Esophagus (tissue), 2 donors: Measurements from ENCODE around the gene GTPBP3. TPM values are rescaled to one million over a fixed set of nuclear protein-coding genes. Genes with fewer than 3 reads are reported as not detected.

Experiments used
- H3K27ac ChIP-seq, 2 donors: one replicate each; pipeline ENCODE4 v1.5.1; 2013; ENCODE audit warnings: low read depth in 2 of 2, mild to moderate bottlenecking in 2 of 2, inconsistent platforms in 1 of 2, low read length in 1 of 2, moderate library complexity in 1 of 2
- H3K27me3 ChIP-seq, 2 donors: one replicate each; pipeline ENCODE4 v1.6.1; 2013; ENCODE audit warnings: low read length in 2 of 2, control low read depth in 1 of 2, mild to moderate bottlenecking in 1 of 2; ENCODE audit not compliant: insufficient read depth in 2 of 2, control insufficient read depth in 1 of 2
- H3K36me3 ChIP-seq, 2 donors: one replicate each; pipeline ENCODE4 v1.6.1; 2013; ENCODE audit warnings: low read length in 1 of 2; ENCODE audit not compliant: control insufficient read depth in 2 of 2, insufficient read depth in 2 of 2
- H3K4me1 ChIP-seq, 2 donors: one replicate each; pipeline ENCODE4 v1.6.1; 2013; ENCODE audit warnings: low read length in 1 of 2; ENCODE audit not compliant: control insufficient read depth in 2 of 2, insufficient read depth in 2 of 2
- H3K4me3 ChIP-seq, 2 donors: one replicate each; pipeline ENCODE4 v1.5.1; 2013; ENCODE audit warnings: low read length in 2 of 2, mild to moderate bottlenecking in 2 of 2, low read depth in 1 of 2, moderate library complexity in 1 of 2
- H3K9me3 ChIP-seq, 2 donors: one replicate each; pipeline ENCODE4 v1.6.1; 2013; ENCODE audit warnings: mild to moderate bottlenecking in 2 of 2, low read depth in 1 of 2, low read length in 1 of 2, moderate library complexity in 1 of 2; ENCODE audit not compliant: control insufficient read depth in 2 of 2, insufficient read depth in 1 of 2
- WGBS, 2 donors: extraction: QIAGEN DNeasy Blood & Tissue Kit; methylation state at CpG; one replicate each; pipeline ENCODE4 v1.1.7; 2013; 5-methylcytosine and 5-hydroxymethylcytosine counted together
- polyA plus RNA-seq, 2 donors: library from polyadenylated mRNA; stranded (reverse); fragments of 200-250 nt; gene quantifications; one replicate each; pipeline ENCODE4 v1.2.3, GENCODE V29; 2013
- donor health status: healthy with polysubstance abuse.
- donor health status: Bipolar disorder and iron deficiency.

GTPBP3 gene
- polyA plus RNA-seq, 2 donors = 13.5 to 20.2 TPM

DNA sequence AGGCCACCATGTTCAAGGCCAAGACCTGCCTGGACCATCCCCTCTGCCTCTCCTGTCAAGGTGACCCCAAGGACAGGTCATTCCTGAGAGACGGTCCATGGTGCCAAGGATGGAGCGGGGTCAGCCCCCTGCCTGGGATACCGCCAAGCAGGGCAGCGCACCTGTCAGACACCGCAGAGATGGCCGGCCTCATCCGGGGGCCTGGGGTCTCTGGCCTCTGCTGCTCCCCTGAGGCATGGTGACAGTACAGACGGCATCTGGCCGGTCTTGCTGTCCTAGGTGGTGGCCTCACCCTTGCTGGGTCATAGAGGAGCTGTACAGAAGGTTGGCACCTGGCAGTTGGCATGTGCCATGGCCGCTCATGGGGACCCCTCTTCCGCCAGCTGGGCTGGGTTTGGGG is 16.9 kb upstream of the GTPBP3 start:
- H3K36me3 ChIP-seq = peaks cover 9 to 39% of the 10 kb centered on the region in 2 donors
- no peaks in the 10 kb centered on the region for H3K27me3 ChIP-seq
- no peak overlapping the region for H3K4me3 ChIP-seq
- no peak overlapping the region for H3K27ac ChIP-seq
- peaks cover 0 to 3% of the 10 kb centered on the region in 2 donors for H3K9me3 ChIP-seq
- WGBS, 2 donors = 79 to 89% methylated on average over 11 of the region's 11 CpGs
- no peaks in the 10 kb centered on the region for H3K4me1 ChIP-seq

DNA sequence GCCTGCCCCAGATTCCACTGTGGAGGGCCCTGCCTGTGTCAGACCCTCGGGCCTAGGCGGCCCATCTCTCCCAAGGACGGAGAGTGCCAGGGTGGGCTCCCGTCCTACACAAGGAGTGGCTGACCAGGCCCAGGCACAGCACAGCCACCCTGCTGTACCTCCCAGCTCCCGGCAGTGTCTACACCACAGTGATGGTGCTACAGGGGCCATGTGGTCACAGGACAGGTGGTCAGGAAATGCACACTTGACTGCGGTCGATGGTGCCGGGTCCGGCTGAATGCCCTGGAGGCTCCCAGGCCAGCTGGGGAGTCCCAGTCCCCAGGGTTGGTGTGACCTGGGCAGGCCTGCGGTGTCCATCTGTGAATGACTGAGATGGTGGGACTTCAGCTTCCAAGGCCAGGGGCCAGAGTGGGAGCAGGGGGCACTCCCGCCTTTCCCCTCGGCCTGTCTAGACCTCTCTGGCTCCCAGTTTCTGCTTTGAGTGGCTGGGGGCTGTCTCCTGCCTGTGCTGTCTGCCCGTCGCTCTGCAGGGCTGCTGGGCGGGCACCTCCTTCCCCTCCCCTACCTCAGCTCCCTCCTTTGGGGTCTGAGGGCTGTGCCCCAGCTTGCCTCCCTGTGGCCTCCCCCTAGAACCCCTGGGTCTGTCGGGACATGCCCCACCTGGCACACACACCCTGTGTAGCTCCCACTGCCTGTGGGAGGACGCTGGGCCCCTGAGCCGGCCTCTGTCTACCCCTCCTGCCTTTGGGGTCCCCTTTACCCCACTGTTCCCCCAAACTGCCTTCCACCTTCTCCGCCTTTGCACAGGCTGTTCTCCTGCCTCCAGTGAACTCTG is 15.5 kb upstream of the GTPBP3 start:
- peaks cover 5 to 31% of the 10 kb centered on the region in 2 donors for H3K36me3 ChIP-seq
- no peak overlapping the region for H3K4me3 ChIP-seq
- no peak overlapping the region for H3K27ac ChIP-seq
- no peaks in the 10 kb centered on the region for H3K4me1 ChIP-seq
- H3K9me3 ChIP-seq = no peaks in the 10 kb centered on the region
- no peaks in the 10 kb centered on the region for H3K27me3 ChIP-seq
- WGBS, 2 donors = 82 to 85% methylated on average over 19 of the region's 19 CpGs

DNA sequence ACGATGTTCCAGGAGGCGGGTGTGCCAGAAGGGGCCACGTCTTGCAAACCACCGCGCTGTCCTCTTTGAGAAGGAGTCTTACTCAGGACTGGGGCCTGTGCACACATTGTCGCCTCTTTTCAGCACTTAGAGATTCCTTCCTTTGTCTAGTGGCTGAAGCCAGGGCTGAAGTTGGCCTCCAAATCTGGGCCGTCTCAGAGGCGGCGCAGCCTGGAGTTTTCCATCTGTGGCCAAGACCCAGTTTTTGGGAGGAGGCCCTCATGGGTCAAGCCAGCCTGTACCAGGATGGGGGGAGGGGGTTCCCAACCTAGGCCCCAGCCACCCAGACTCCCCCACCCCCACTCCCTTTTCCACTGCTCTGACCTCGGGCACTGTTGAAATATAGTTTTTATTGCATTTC is 14.5 kb upstream of the GTPBP3 start:
- Histone ChIP-seq H3K4me3 (no peak overlapping the region), H3K27me3 (no peaks in the 10 kb centered on the region), H3K9me3 (no peaks in the 10 kb centered on the region), H3K4me1 (no peaks in the 10 kb centered on the region), H3K36me3 (peaks cover 5 to 31% of the 10 kb centered on the region in 2 donors), H3K27ac (no peak overlapping the region)
- 70 to 78% methylated on average over 10 of the region's 10 CpGs for WGBS, 2 donors

DNA sequence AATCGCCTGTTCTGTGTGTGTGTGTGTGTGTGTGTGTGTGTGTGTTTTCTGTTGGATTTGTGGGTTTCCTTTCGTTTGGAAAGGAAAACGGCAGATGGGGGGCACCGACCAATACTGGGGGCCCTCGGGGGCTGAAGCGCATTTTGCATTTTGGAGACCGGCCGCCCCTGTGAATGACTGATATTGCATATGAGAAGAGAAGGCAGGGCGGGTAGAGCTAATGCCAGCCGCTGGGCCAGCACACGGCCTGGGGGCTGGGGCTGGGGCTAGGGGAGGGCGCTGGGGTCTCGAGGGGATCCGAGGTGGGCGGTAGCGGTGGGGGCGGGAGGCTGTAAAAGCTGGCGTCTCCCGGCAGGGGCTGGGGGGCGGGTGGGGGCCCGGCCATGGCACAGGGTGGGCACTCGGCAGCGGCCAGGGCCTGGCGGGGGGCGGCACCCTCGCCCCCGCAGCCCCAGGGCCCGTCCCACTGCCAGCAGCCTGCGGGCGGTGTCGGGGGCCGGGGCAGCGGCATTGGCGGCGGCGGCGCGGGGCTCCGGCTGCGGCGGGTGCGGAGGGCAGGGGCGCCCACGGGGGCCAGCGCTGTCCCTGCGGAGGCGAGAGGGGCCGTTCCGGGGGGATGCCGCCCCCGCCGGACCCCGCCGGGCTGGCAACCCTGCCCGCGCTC is 13.9 kb upstream of the GTPBP3 start:
- no peaks in the 10 kb centered on the region for H3K4me1 ChIP-seq
- peaks cover 5 to 31% of the 10 kb centered on the region in 2 donors for H3K36me3 ChIP-seq
- no peaks in the 10 kb centered on the region for H3K27me3 ChIP-seq
- H3K4me3 ChIP-seq = no peak overlapping the region
- WGBS, 2 donors = 42 to 44% methylated on average over 44 to 56 of the region's 56 CpGs
- no peak overlapping the region for H3K27ac ChIP-seq
- H3K9me3 ChIP-seq = no peaks in the 10 kb centered on the region

DNA sequence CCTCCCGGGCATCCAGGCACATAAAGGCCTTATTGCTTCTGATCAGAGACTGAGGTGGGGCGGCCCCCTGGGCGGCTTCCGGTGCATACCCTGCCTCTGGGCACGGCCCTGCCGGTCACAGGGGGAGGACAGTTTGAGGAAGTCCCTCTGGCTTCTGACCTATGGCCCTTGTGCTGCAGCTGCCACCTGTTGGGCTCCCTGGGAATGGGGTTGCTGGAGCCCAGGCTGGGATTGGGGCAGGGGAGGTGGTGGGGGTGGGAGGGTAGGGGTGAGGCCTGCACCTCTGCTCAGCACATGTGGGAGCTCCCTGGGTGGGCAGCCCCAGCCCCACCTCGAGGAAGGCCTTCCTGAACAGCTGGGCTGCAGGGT is 13.4 kb upstream of the GTPBP3 start:
- H3K4me1 ChIP-seq = peaks cover 2 to 4% of the 10 kb centered on the region in 2 donors
- H3K36me3 ChIP-seq = peaks cover 5 to 30% of the 10 kb centered on the region in 2 donors
- H3K27me3 ChIP-seq = no peaks in the 10 kb centered on the region
- H3K27ac ChIP-seq = no peak overlapping the region
- no peak overlapping the region for H3K4me3 ChIP-seq
- 30 to 33% methylated on average over 5 to 7 of the region's 7 CpGs for WGBS, 2 donors
- H3K9me3 ChIP-seq = no peaks in the 10 kb centered on the region

DNA sequence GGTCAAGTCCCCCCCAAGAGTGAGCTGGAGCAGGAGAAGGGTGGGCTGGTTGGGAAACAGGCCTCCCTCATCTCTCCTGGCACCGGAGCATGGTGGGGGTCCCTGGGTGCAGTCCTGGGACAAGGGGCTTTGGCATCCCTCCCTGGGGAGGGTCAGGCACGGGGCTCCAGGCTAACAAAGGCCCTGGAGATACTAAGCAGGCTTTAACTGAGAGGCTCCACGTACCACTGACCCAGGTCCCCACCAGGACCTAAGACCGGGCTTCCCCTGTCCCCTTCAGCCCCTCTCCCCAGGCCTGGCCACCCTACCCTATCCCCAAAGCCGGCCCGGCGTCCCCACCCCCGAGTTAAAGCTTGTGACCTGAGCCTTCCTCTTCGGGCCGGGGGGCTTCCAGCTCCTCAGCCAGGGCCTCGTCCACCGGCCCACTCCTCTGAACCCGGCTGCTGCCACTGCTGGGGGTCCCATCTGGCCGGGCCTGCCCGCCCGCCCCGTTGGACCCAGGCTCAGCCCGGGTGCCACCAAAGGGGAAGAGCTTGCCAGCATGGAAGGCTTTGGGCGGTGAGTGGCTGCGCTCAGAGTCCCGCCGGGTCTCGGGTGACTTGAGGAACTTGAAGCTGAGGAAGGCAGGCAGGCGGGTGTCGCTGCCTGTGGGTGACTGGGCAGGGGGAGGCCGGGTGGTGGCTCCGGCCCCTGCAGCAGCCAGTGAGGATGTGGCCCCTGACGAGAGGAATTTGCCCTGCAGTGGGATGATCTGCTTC is 12.8 kb upstream of the GTPBP3 start:
- Histone ChIP-seq H3K27ac (no peak overlapping the region), H3K4me1 (peaks cover 5 to 7% of the 10 kb centered on the region in 2 donors), H3K27me3 (no peaks in the 10 kb centered on the region), H3K36me3 (peaks cover 5 to 27% of the 10 kb centered on the region in 2 donors), H3K9me3 (no peaks in the 10 kb centered on the region), H3K4me3 (no peak overlapping the region)
- 90 to 91% methylated on average over 28 of the region's 28 CpGs for WGBS, 2 donors

DNA sequence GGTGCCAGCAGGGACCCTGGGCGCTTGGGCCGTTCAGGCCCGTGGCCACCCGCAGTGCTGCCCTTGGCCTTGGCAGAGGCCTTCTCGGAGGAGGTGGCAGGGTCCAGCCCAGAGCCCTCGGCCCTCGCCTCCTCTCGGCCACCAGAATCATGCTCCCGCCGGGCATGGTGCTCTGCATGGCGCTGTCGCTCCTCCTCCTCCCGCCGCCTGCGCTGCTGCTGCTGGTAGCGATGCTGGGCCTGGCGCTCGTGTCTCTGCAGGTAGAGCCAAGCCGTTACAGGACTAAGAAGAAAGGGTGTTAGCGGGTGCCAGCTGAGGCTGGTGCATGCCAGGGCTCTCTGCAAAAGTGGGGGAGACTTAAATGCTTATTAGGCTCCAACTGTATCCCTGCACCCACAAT is 12.2 kb upstream of the GTPBP3 start:
- WGBS, 2 donors = 93 to 94% methylated on average over 13 to 20 of the region's 20 CpGs
- H3K27me3 ChIP-seq = peaks cover 0 to 4% of the 10 kb centered on the region in 2 donors
- no peak overlapping the region for H3K27ac ChIP-seq
- H3K4me3 ChIP-seq = no peak overlapping the region
- peaks cover 4 to 25% of the 10 kb centered on the region in 2 donors for H3K36me3 ChIP-seq
- H3K4me1 ChIP-seq = peaks cover 5 to 10% of the 10 kb centered on the region in 2 donors
- peaks cover 0 to 2% of the 10 kb centered on the region in 2 donors for H3K9me3 ChIP-seq

DNA sequence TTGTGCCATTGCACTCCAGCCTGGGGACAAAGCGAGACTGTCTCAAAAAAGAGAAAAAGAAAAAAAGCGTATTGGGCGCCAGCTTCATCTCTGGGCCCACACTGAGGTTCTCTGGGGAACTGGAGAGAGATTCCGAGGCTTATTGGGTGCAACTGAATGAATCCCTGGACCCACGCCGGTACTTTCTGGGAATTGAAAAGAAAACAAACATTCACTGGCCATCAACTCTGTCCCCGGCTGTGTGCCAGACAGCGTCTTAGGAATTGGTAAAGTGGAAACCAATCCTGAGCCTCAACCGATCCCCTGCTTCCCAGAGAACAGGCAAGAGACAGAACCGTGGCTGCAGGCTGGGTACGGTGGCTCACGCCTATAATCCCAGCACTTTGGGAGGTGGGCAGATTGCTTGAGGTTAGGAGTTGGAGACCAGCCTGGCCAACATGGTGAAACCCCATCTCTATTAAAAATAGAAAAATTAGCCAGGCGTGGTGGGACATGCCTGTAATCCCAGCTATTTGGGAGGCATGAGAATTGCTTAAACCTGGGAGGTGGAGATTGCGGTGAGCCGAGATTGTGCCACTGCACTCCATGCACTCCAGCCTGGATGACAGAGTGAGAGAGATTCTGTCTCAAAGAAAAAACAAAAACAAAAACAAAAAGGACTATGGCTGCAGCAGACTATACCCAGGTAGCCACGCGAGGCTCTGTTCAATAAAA is 11.3 kb upstream of the GTPBP3 start:
- peaks cover 0 to 4% of the 10 kb centered on the region in 2 donors for H3K9me3 ChIP-seq
- H3K4me3 ChIP-seq = no peak overlapping the region
- H3K27ac ChIP-seq = peak overlapping the region in 1 of 2 donors; percentile 21
- peaks cover 0 to 4% of the 10 kb centered on the region in 2 donors for H3K27me3 ChIP-seq
- H3K36me3 ChIP-seq = peaks cover 0 to 22% of the 10 kb centered on the region in 2 donors
- 69 to 74% methylated on average over 17 of the region's 17 CpGs for WGBS, 2 donors
- H3K4me1 ChIP-seq = peaks cover 5 to 11% of the 10 kb centered on the region in 2 donors

DNA sequence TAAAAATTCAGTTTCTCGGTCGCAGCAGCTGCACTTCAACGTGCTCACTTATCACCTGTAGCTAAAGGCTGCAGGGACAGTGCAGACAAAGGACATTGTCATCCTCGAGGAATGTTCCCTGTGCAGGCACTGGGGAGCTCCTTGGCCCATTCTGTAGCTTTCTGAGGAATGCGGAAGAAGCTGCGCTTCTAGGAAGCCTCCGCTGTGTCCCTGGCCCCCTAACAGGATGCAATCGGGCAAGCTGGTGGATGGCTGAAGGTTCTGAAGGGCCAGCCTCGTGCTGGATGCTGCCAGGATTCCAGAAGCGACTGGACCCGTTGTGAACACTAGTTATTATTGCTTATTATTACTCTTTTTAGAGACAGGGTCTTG is 10.8 kb upstream of the GTPBP3 start:
- Histone ChIP-seq H3K4me1 (peaks cover 5 to 11% of the 10 kb centered on the region in 2 donors), H3K36me3 (peaks cover 0 to 20% of the 10 kb centered on the region in 2 donors), H3K4me3 (no peak overlapping the region), H3K9me3 (peaks cover 0 to 4% of the 10 kb centered on the region in 2 donors), H3K27ac (peak overlapping the region in 1 of 2 donors; percentile 21), H3K27me3 (peaks cover 0 to 4% of the 10 kb centered on the region in 2 donors)
- 76 to 82% methylated on average over 11 of the region's 11 CpGs for WGBS, 2 donors
